OCI-M2 (cell line): Measurements from ENCODE around the gene CAPRIN2.

Source experiments
- DNase-seq: peaks from one replicate; lab custom pipeline; 2025; ENCODE audit not compliant: unreplicated experiment; lab: John Stamatoyannopoulos, UW

Gene CAPRIN2

DNA sequence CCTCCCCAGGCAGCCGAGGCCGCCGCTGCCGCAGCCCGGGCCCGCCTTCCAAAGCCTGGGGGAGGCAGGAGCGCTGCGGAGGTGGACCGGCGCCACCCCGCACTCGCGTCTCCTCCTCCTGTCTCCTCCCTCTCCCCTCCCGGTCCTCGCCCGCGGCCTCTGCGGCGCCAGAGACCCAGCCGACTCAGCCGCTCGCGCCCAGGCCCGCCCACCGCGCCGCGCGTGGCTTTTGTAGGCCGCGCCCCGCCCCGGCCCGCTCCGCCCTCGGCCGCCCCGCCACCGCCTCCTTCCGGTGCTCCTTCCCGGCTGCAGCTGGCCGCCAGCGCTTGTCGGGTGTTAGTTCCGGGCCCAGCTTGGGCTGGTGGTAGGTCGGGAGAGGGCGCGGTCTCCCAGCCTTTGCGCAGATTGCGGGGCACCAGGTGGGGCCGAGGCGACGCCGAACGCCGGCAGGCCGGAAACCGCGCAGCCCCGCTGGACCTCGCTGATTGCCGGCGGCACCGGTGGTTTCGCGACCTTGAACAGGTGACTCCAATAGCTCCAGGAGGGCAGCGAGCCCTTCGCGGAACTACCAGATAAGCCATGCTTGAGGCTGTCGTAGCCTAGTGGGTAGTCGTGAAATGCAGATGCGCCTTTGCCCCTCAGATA is at the start of gene CAPRIN2:
Gene CAPRIN2 (minus strand): TSS at position 202 of the 645 bp plus-strand sequence. CDS start 1,431 bp downstream, outside the sequence.
- no peak for DNase-seq

GRCh38 chr12:30797689-30798088 is 42.9 kb upstream of the CAPRIN2 start:
- DNase-seq = no peak

DNA sequence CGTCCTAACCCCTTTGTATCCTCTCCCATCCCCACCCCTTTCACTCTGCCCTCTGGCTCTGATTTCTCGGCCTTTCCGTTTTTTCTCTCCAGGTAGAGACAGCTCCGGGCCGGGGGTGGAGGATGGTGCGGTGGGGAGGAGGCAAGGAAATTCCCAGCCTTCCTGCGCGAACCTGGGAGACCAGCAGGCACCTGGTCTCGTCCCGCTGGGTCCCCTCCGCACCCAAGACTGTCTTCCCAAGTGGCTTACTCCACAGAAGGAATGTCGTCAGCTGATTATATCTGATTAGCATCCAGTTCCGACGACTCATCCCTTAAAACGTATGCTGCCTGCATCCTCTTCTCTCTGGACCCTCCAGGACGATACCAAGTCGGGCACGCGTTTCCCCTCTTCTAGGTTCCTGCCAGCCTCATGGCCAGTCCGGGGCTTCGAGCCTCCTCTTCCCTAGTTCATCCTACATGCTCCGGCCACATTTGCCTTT is 42.2 kb upstream of the CAPRIN2 start:
- no peak for DNase-seq

DNA sequence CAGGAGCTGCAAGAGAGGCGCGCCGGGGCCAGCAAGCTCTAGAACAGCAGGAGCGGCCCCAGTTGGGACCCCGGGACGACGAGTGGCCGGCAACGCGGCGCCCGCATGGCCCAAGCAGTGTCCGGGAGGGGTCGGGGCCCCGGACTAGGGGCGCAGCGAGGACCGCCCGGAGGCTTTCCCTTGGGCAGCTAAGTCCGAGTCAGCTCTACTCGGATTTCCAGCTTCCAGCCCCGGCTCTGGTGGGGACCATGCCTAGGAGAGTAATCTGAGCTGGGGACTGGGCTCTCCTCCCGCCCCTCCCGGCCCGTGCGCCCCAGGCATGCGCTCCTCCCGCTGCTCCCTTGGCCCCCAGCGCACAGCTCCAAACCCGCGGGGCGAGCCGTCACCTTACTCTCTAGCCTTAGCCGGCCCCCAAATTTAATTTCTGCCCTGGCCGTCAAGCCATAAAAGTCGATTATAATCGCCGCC is 41.6 kb upstream of the CAPRIN2 start:
- DNase-seq = no peak

GRCh38 chr12:30795410-30796312 is 40.9 kb upstream of the CAPRIN2 start:
- DNase-seq = no peak

DNA sequence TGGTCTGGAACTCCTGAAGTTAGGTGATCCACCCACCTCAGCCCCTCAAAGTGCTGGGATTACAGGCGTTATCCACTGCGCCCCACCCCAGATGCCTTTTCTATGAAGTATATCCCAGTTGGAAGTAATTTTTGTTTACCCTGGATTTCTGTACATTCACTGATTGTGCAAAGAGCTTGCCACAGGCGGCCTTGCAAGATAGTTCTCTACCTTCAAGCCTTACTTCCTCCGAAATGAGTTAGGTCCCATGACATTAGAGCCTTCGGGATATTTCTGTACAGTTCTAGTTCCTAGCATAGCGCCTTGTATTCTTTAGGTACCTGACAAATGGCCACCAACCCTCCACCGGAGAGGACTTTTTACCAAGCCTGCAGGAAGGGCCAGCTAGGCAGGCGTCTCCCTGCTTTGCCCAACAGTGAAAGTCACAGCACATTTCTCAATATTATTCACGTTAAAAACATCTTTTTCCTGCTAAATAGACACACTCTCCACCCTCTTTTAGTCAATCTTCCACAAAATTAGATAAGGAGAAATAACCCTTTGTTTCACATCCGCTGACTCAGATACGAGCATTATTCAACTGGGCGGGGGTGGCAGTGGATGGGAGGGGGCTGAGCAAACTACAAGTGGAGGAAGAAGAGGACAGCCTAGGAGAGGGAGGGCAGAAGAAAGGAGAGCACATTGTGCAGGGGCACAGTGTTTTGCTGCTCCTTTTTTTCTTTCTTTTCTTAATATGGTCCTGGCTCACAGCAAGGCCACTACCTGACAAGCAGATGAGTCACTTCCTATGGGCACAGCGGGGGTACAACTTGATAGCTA is 40.0 kb upstream of the CAPRIN2 start:
- DNase-seq = no peak

DNA sequence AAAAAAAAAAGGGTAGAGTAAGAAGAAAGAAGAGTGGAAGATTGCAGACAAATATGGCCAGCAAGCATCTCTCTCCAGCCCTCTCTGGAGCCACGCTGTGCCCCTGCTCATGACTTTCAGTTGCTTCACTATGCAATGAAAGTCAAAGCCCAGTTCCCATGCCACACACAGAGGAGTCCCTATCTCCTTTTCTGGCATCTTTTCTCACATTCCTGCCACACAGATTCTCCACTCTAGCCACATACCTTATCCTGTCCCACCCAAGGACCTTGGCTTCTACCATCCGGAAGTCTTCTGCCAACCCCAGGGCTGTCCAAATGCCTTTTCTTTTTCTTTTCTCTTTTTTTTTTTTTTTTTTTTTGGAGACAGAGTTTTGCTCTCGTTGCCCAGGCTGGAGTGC is 39.3 kb upstream of the CAPRIN2 start:
- no peak for DNase-seq

GRCh38 chr12:30792648-30793499 is 38.1 kb upstream of the CAPRIN2 start:
- no peak for DNase-seq

DNA sequence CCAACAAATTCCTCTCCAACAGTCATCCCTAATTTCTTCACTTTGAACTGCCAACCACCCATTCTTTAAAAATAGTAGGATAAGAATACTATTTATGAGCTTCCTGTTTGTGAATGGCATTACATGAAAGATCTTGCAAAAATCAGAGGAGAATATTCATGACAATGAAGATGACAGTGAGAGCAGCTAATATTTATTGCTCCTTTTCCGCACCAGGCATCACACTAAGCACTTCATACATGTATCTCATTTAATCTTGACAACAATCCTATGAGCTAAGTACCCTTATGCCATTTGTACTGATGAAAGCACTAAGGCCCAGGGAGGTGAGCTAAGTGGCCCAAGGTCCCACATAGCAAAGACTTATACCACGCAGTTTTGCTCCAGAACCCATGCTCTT is 37.3 kb upstream of the CAPRIN2 start:
- no peak for DNase-seq

DNA sequence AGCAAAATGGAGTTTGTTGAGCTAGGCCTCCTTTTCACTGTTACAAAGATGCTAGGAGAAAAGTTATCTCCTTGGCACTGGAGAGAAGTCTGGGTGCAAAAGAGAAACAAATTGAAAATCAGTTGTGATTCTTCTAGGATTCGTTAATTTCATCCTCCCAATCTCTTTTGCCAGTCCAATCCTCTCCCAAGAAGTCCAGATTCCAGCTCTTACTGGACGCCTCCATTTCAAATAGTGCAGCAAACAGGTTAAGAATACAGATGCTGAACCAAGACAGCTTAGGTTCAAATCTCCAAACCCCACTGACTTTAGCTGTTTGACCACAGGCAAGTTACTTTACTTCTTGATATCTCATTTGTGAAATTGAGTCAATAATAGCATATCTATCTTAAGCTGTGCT is 34.0 kb upstream of the CAPRIN2 start:
- no peak for DNase-seq

DNA sequence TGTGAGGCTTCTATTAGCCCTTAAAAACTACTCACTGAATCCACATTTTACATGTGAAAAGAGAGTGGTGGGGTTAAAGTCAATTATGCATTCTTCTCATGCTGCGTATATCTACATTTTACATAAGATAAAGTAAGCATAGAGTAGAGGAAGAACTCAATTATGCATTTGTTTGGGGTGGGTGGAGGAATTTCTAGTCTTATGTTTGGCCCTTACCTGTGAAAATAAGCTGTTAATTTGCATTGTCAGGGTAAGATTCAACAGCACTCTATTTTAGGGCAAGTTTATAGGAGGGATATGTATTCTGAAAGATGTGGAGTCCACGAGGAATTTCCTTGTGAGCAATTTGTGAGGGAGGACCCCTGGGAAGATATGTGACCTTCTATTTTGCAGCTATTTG is 30.9 kb upstream of the CAPRIN2 start:
- DNase-seq = no peak

DNA sequence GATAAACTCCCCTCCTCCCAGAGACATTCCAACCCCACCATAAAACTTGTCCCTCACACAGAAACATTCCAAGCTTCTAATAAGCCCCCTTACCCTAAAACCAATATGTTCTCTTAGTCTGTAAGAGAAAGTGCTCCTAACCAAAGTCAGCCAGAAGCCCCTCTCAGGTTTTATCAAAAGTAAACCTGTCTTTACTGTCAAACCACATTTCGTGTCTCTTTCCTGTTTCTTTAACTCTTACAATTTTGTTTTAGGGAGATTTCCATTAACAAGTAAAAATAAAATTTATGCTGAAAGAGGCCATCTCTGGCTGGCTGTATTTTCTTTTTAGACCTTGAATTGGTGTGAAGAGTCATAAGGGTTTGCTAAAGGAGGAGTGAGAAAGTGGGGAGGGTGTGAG is 29.8 kb upstream of the CAPRIN2 start:
- no peak for DNase-seq

- DNase-seq = no peak
These were observed 29.2 kb upstream of the CAPRIN2 start for GRCh38 chr12:30783946-30784345.

- no peak for DNase-seq
These were observed 27.8 kb upstream of the CAPRIN2 start for GRCh38 chr12:30782316-30783173.

DNA sequence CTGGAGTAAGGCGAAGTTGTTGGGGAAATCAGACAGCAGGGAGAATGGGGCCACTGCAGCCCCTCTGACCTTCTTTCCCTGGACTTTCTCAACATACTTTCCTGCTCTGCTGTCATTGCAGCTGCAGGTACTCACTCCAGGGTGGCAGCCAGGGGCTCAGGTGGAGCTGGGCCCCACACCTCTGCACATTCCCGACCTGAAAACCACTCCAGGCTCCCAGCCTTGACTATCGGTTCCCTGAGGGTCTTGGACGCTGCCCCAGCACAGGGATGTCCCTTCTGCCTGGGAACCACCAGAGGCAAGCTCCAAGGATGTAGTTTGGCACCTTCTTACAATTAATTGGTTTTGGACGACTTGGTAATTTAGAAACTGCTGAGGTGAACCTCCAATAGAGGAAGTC is 24.8 kb upstream of the CAPRIN2 start:
- no peak for DNase-seq

DNA sequence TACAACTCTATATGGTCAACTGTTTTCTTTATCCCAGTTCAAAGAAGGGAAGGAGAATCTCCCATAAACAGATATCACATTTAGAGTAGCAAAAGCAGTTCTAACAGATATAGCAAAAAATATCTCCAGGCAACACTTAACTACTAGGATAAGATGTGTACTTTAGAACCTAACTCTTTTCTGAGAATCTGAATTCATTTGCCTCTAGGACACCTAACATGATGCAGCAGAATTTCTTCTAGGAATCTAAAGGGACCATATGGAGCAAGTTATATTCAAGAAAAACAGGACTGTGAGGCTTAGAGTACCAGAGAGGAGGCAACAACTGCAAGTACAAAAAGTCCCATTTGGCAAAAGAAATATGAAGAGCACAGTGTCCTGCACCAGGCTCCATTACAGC is 24.4 kb upstream of the CAPRIN2 start:
- DNase-seq = no peak

GRCh38 chr12:30774599-30774998 is 19.8 kb upstream of the CAPRIN2 start:
- no peak for DNase-seq

- DNase-seq = no peak
These were observed 15.1 kb upstream of the CAPRIN2 start for GRCh38 chr12:30769802-30770201.

GRCh38 chr12:30764251-30764650 is 9.5 kb upstream of the CAPRIN2 start:
- DNase-seq = no peak
